H1 (cell line): ENCODE measurements around the gene CIPC. TPM values are rescaled to one million over a fixed set of nuclear protein-coding genes. Genes with fewer than 3 reads are reported as not detected.

ENCODE experiments used
- CTCF ChIA-PET: fragments of 300-600 bp; sonication (Branson Sonifier 250); formaldehyde crosslinking; loops from one replicate; lab custom pipeline; 2021; ENCODE audit not compliant: partially characterized antibody; lab: Charles Lee
- POLR2A ChIA-PET: fragments of 300-600 bp; sonication (Branson Sonifier 250); formaldehyde crosslinking; loops from one replicate; lab custom pipeline; 2021; ENCODE audit warnings: inconsistent platforms; ENCODE audit not compliant: partially characterized antibody; lab: Charles Lee
- DNase-seq, 2 experiments: peaks; one replicate each; pipeline versions ENCODE4 v3.0.0 to v3.0.0-alpha.2; 2010 to 2022; ENCODE audit warnings: low spot score in 2 of 2, low read depth in 1 of 2, mixed read lengths in 1 of 2
- FAIRE-seq: peaks from 2 replicates; lab custom pipeline; 2011; peaks lifted over from hg19 to GRCh38; lab: Jason Lieb, UNC
- H2AFZ ChIP-seq: 2 replicates; pipeline ENCODE4 v1.8.1; 2012; ENCODE audit warnings: low read length, inconsistent platforms
- H2AK5ac ChIP-seq: 2 replicates; pipeline ENCODE4 v1.6.1; 2013; ENCODE audit warnings: low read depth, low read length
- H2BK120ac ChIP-seq: replicated peaks from 2 replicates; pipeline ENCODE3; 2013; ENCODE audit warnings: low read depth, low read length, inconsistent platforms
- H2BK12ac ChIP-seq: 2 replicates; pipeline ENCODE4 v1.6.1; 2013; ENCODE audit warnings: low read depth, low read length
- H2BK15ac ChIP-seq: 2 replicates; pipeline ENCODE4 v1.6.1; 2013; ENCODE audit warnings: low read length
- H2BK20ac ChIP-seq: 2 replicates; pipeline ENCODE4 v1.6.1; 2013; ENCODE audit warnings: low read length
- H2BK5ac ChIP-seq: 2 replicates; pipeline ENCODE4 v1.6.1; 2013; ENCODE audit warnings: low read depth, low read length
- H3K14ac ChIP-seq: 2 replicates; pipeline ENCODE4 v1.6.1; 2013; ENCODE audit warnings: inconsistent platforms; ENCODE audit not compliant: insufficient read length
- H3K18ac ChIP-seq: 2 replicates; pipeline ENCODE4 v1.6.1; 2013; ENCODE audit warnings: low read length; ENCODE audit errors: extremely low read depth
- H3K23ac ChIP-seq: 2 replicates; pipeline ENCODE4 v1.6.1; 2013; ENCODE audit warnings: inconsistent platforms; ENCODE audit not compliant: insufficient read length
- H3K23me2 ChIP-seq: 2 replicates; pipeline ENCODE4 v1.6.1; 2013; ENCODE audit warnings: low read depth, low read length
- H3K27ac ChIP-seq: 2 replicates; pipeline ENCODE4 v1.6.1; 2011; ENCODE audit warnings: low read depth, low read length, inconsistent platforms
- H3K27me3 ChIP-seq, 4 experiments: replicated peaks in 1 of 4; 1 replicate in 1 of 4; 2 replicates in 3 of 4; pipeline versions ENCODE4 v1.6.1 to v1.8.1; 2011 to 2013; ENCODE audit warnings: low read length in 3 of 4, mild to moderate bottlenecking in 3 of 4, inconsistent platforms in 2 of 4, mixed read lengths in 2 of 4, moderate library complexity in 1 of 4; ENCODE audit not compliant: control insufficient read depth in 3 of 4, insufficient read depth in 3 of 4; ENCODE audit errors: extremely low read depth in 1 of 4
- H3K36me3 ChIP-seq, 4 experiments: 2 replicates each; pipeline versions ENCODE4 v1.6.1 to v1.8.1; 2011 to 2013; ENCODE audit warnings: mild to moderate bottlenecking in 4 of 4, low read length in 3 of 4, moderate library complexity in 2 of 4, control low read depth in 1 of 4, inconsistent platforms in 1 of 4; ENCODE audit not compliant: insufficient read depth in 4 of 4, control insufficient read depth in 2 of 4
- H3K4ac ChIP-seq: replicated peaks from 2 replicates; pipeline ENCODE3; 2013; ENCODE audit warnings: low read length, low read depth, mixed read lengths, inconsistent platforms; ENCODE audit not compliant: insufficient read length
- H3K4me1 ChIP-seq, 4 experiments: replicated peaks in 1 of 4; 1 replicate in 1 of 4; 2 replicates in 3 of 4; pipeline versions ENCODE4 v1.6.1 to v1.8.1; 2011 to 2013; ENCODE audit warnings: low read length in 3 of 4, inconsistent platforms in 2 of 4, mixed read lengths in 1 of 4; ENCODE audit not compliant: insufficient read depth in 4 of 4, control insufficient read depth in 3 of 4
- H3K4me2 ChIP-seq, 2 experiments: 2 replicates each; pipeline versions ENCODE4 v1.6.1 to v1.8.1; 2011 to 2013; ENCODE audit warnings: low read depth in 2 of 2, low read length in 2 of 2, control low read depth in 1 of 2, inconsistent platforms in 1 of 2, mild to moderate bottlenecking in 1 of 2; ENCODE audit not compliant: insufficient read depth in 1 of 2
- H3K4me3 ChIP-seq, 4 experiments: fragments of 200-600, 300-600 bp in 1 of 4; sonication (generic), shearing (Covaris generic), sonication (Bioruptor Twin) in 1 of 4; 2 replicates each; pipeline versions ENCODE4 v1.5.1 to v1.8.1; 2011 to 2016; ENCODE audit warnings: low read length in 4 of 4, low read depth in 3 of 4, control low read depth in 2 of 4, inconsistent platforms in 2 of 4, mild to moderate bottlenecking in 2 of 4, mixed read lengths in 1 of 4, moderate library complexity in 1 of 4; ENCODE audit not compliant: insufficient read depth in 2 of 4; ENCODE audit errors: extremely low read depth in 1 of 4
- H3K56ac ChIP-seq: replicated peaks from 2 replicates; pipeline ENCODE3; 2013; ENCODE audit warnings: low read depth, mild to moderate bottlenecking, mixed read lengths, low read length, inconsistent platforms; ENCODE audit not compliant: insufficient read length
- H3K79me1 ChIP-seq: 2 replicates; pipeline ENCODE4 v1.6.1; 2013; ENCODE audit warnings: low read depth, low read length, control low read depth
- H3K79me2 ChIP-seq, 2 experiments: 2 replicates each; pipeline versions ENCODE4 v1.6.1 to v1.8.1; 2012 to 2013; ENCODE audit warnings: low read length in 2 of 2, mild to moderate bottlenecking in 2 of 2, inconsistent platforms in 1 of 2; ENCODE audit not compliant: insufficient read depth in 2 of 2, control insufficient read depth in 1 of 2
- H3K9ac ChIP-seq, 4 experiments: replicated peaks in 1 of 4; 1 replicate in 1 of 4; 2 replicates in 3 of 4; pipeline versions ENCODE4 v1.6.1 to v1.8.1; 2011 to 2013; ENCODE audit warnings: low read depth in 3 of 4, low read length in 3 of 4, control low read depth in 2 of 4, mild to moderate bottlenecking in 2 of 4, moderate library complexity in 2 of 4, inconsistent platforms in 1 of 4; ENCODE audit errors: extremely low read depth in 1 of 4
- H3K9me3 ChIP-seq, 2 experiments: 2 replicates each; pipeline versions ENCODE4 v1.6.1 to v1.8.1; 2012 to 2013; ENCODE audit warnings: mild to moderate bottlenecking in 2 of 2, moderate library complexity in 2 of 2, control low read depth in 1 of 2, inconsistent platforms in 1 of 2, low read depth in 1 of 2, low read length in 1 of 2, mixed read lengths in 1 of 2; ENCODE audit not compliant: insufficient read depth in 2 of 2
- H4K20me1 ChIP-seq, 2 experiments: replicated peaks in 1 of 2; 2 replicates each; pipeline versions ENCODE3 to v1.8.1; 2011 to 2013; ENCODE audit warnings: inconsistent platforms in 2 of 2, low read length in 2 of 2, mild to moderate bottlenecking in 1 of 2; ENCODE audit not compliant: insufficient read depth in 2 of 2, control insufficient read depth in 1 of 2
- H4K5ac ChIP-seq: 2 replicates; pipeline ENCODE4 v1.6.1; 2013; ENCODE audit warnings: low read length, low read depth, mixed read lengths, inconsistent platforms; ENCODE audit not compliant: insufficient read length
- H4K8ac ChIP-seq: 2 replicates; pipeline ENCODE4 v1.8.0; 2013; ENCODE audit warnings: mild to moderate bottlenecking, moderate library complexity, low read length, inconsistent platforms; ENCODE audit not compliant: insufficient read depth; ENCODE audit errors: extremely low read depth
- H4K91ac ChIP-seq: replicated peaks from 2 replicates; pipeline ENCODE3; 2013; ENCODE audit warnings: low read length, mixed read lengths, inconsistent platforms; ENCODE audit not compliant: insufficient read length
- BRCA1 ChIP-seq: IDR thresholded peaks from 2 replicates; pipeline ENCODE4 v1.6.1; 2012; ENCODE audit warnings: low read depth, low read length, improper control_type of control experiment
- NANOG ChIP-seq: IDR thresholded peaks from 2 replicates; pipeline ENCODE4 v1.6.1; 2011; ENCODE audit warnings: low read length, low read depth, mild to moderate bottlenecking, inconsistent platforms; ENCODE audit not compliant: insufficient read depth, poor library complexity, severe bottlenecking
- POU5F1 ChIP-seq: IDR thresholded peaks from 2 replicates; pipeline ENCODE4 v1.6.1; 2011; ENCODE audit warnings: low read depth, mild to moderate bottlenecking, low read length, moderate library complexity
- SP4 ChIP-seq: IDR thresholded peaks from 2 replicates; pipeline ENCODE4 v1.6.1; 2012; ENCODE audit warnings: low read length, inconsistent platforms
- WGBS, 2 experiments: shearing (Covaris generic) in 1 of 2; methylation state at CpG; one replicate each; pipeline versions ENCODE4 v1.1.6 to v1.1.7; 2013 to 2015; ENCODE audit warnings: low lambda C conversion rate in 2 of 2, mixed read lengths in 2 of 2, inconsistent platforms in 1 of 2, low coverage in 1 of 2, missing lambda C conversion rate in 1 of 2; ENCODE audit not compliant: insufficient replicate concordance in 2 of 2, insufficient coverage in 1 of 2, insufficient read length in 1 of 2; ENCODE audit errors: extremely low coverage in 1 of 2, missing lambda C conversion rate in 1 of 2; 5-methylcytosine and 5-hydroxymethylcytosine counted together
- polyA plus RNA-seq, 7 experiments: library from polyadenylated mRNA; depleted of rRNA in 3 of 7; stranded (reverse) in 5 of 7; unstranded in 2 of 7; fragments of >200 nt in 5 of 7; fragments of 200-250 nt in 2 of 7; gene quantifications; 1 replicate in 5 of 7; 2 replicates in 1 of 7; 4 replicates in 1 of 7; pipeline versions ENCODE4 v1.2.1 to v1.2.3, GENCODE V29; 2011 to 2013; ENCODE audit warnings: missing spikeins in 2 of 7, mixed read lengths in 2 of 7
- total RNA-seq: library from RNA; stranded (reverse); fragmentation: NEBNext Ultra II Directional; extraction: Animal tissue kit (Norgen Biotek cat#: 25700); gene quantifications from 2 replicates; pipeline ENCODE4 v1.2.1, GENCODE V29; 2021

CIPC gene
- total and polyA plus RNA-seq, 2 of the 8 experiments (the other 6 are each of a cell fraction or from before 2014, with no cell fraction given), result 13.9 to 32.7 TPM

- Histone ChIP-seq H2BK120ac (no peak overlapping the region), H3K36me3 (no peaks in the 10 kb centered on the region), H3K56ac (no peak overlapping the region), H2BK15ac (no peak overlapping the region), H4K8ac (no peak overlapping the region), H2BK20ac (no peak overlapping the region), H2BK12ac (no peak overlapping the region), H4K5ac (no peak overlapping the region), H3K9me3 (no peaks in the 10 kb centered on the region), H3K79me1 (no peaks in the 10 kb centered on the region), H3K18ac (no peak overlapping the region), H4K91ac (no peak overlapping the region), H3K14ac (no peak overlapping the region), H3K4me2 (peak overlapping the region; percentile 15 to 100; a peak in 3 of 4 replicates), H2AK5ac (no peak overlapping the region), H3K4me3 (no peak overlapping the region), H3K23ac (no peak overlapping the region), H4K20me1 (no peaks in the 10 kb centered on the region), H3K4me1 (peaks cover 8 to 46% (median 26%) of the 10 kb centered on the region in 4 experiments), H3K79me2 (0 out of 4 replicates have a peak, but pooled peaks cover 0 to 3% of the 10 kb centered on the region in 2 experiments), H3K27ac (no peak overlapping the region), H3K4ac (no peak overlapping the region), H3K9ac (no peak overlapping the region), H2BK5ac (no peak overlapping the region), H3K23me2 (peaks cover 20% of the 10 kb centered on the region), H3K27me3 (peaks cover 0 to 4% (median 2%) of the 10 kb centered on the region in 4 experiments; a peak in 3 of 7 replicates), H2AFZ (no peak overlapping the region)
- ChIA-PET POLR2A (interaction anchor here (1.4 to 2.6 kb wide), 4 partner anchors 8 to 176 kb away, joined by 3 to 9 read pairs (median 6); partner anchors contain the start of genes GSTZ1 and POMT2), CTCF (interaction anchor here (1.1 to 52.5 kb wide), 8 partner anchors 8 to 272 kb away, joined by 3 to 1490 read pairs (median 12); partner anchors contain the start of gene CIPC)
- FAIRE-seq, result no peak
- no peak for TF ChIP-seq BRCA1
- TF ChIP-seq NANOG, result no peak
- no peak for TF ChIP-seq SP4
- TF ChIP-seq POU5F1, result no peak
- DNase-seq, result no peak
- 62% methylated on average over 4 of the region's 4 CpGs; no CpG with 5 or more reads in 1 of the 2 experiments for WGBS, 2 experiments
These were observed 46.5 kb downstream of the CIPC start for GRCh38 chr14:77144412-77145115.
